Prostate gland (tissue), 2 donors: ENCODE measurements around the gene ELMO1.

Source experiments
- POLR2A ChIP-seq: fragments of 450-650 bp; IDR thresholded peaks from one replicate; pipeline ENCODE4 v1.6.1; 2016; ENCODE audit warnings: antibody characterized with exemption, mild to moderate bottlenecking
- TF ChIP-seq, protein P1 (sequence below), 4 experiments: fragments of 200-600 bp in 2 of 4; fragments of 450-650 bp in 2 of 4; sonication (generic) in 2 of 4; IDR thresholded peaks; 1 replicate in 3 of 4; 2 replicates in 1 of 4; pipeline ENCODE4 v1.5.1; 2016 to 2019; ENCODE audit warnings: antibody characterized with exemption in 4 of 4, mild to moderate bottlenecking in 2 of 4, moderate library complexity in 2 of 4

DNA sequence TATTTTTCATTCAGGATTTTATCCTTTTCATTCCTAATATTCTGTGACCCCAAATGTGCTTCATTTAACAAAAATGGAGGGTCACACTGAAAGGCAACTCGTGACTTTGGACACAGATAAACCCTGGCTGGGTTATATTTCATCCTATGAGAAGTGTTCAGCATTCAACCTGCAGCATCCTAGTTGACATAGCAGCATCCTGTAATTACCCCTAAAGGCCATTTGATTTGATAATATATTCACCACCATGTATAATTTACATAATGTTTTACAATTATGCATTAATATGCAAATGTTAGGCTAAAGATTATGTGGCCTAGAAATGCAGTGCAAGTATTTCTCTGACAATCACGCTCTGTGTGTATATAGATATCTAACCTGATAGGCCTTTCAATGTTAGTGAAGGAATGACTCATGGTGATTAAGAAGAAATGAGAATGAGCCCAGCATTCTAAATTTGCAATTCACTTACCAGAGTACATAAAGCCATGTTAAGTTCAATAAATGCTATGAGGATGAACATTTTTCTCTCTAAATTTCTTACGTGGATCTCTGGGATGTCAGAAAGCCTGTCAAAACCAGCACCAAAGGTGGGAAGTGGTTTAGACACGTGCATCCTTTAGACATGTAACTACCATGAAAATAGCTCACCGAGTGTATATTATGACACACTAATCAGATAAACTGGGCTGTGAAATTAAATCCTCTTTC, 386.7 kb downstream of the ELMO1 start:
- TF ChIP-seq, protein P1, sequence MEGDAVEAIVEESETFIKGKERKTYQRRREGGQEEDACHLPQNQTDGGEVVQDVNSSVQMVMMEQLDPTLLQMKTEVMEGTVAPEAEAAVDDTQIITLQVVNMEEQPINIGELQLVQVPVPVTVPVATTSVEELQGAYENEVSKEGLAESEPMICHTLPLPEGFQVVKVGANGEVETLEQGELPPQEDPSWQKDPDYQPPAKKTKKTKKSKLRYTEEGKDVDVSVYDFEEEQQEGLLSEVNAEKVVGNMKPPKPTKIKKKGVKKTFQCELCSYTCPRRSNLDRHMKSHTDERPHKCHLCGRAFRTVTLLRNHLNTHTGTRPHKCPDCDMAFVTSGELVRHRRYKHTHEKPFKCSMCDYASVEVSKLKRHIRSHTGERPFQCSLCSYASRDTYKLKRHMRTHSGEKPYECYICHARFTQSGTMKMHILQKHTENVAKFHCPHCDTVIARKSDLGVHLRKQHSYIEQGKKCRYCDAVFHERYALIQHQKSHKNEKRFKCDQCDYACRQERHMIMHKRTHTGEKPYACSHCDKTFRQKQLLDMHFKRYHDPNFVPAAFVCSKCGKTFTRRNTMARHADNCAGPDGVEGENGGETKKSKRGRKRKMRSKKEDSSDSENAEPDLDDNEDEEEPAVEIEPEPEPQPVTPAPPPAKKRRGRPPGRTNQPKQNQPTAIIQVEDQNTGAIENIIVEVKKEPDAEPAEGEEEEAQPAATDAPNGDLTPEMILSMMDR (IDR thresholded peaks at IDR 0.05), result no peak
- TF ChIP-seq POLR2A, result no peak
